Kidney epithelial cell (primary cell): ENCODE data around the gene SND1. TPM values are rescaled to one million over a fixed set of nuclear protein-coding genes. Genes with fewer than 3 reads are reported as not detected.

Experiments used
- DNase-seq: peaks from one replicate; pipeline ENCODE4 v3.0.0-alpha.2; 2010; ENCODE audit warnings: low read depth
- H3K27me3 ChIP-seq: 2 replicates; pipeline ENCODE4 v1.6.0; 2011; ENCODE audit warnings: low read length; ENCODE audit not compliant: control insufficient read depth, insufficient read depth
- H3K36me3 ChIP-seq: 2 replicates; pipeline ENCODE4 v1.5.1; 2011; ENCODE audit warnings: low read length; ENCODE audit not compliant: control insufficient read depth, insufficient read depth
- H3K4me3 ChIP-seq: 2 replicates; pipeline ENCODE4 v1.5.1; 2011; ENCODE audit warnings: low read depth, mild to moderate bottlenecking, control low read depth, low read length
- total RNA-seq: library from RNA; depleted of rRNA; stranded (reverse); fragments of >200 nt; gene quantifications from 2 replicates; pipeline ENCODE4 v1.2.3, GENCODE V29; 2015
- TF ChIP-seq, protein P1 (sequence below): IDR thresholded peaks from 2 replicates; pipeline ENCODE4 v1.5.1; 2011; ENCODE audit warnings: mild to moderate bottlenecking, moderate library complexity, low read length, control low read depth, inconsistent platforms; ENCODE audit not compliant: insufficient read depth, poor library complexity, severe bottlenecking

SND1 gene
- total RNA-seq, 1 donor from 2014 or later = 257 TPM

GRCh38 chr7:128120116-128120515 is 468.1 kb downstream of the SND1 start:
- DNase-seq = no peak
- TF ChIP-seq, protein P1, sequence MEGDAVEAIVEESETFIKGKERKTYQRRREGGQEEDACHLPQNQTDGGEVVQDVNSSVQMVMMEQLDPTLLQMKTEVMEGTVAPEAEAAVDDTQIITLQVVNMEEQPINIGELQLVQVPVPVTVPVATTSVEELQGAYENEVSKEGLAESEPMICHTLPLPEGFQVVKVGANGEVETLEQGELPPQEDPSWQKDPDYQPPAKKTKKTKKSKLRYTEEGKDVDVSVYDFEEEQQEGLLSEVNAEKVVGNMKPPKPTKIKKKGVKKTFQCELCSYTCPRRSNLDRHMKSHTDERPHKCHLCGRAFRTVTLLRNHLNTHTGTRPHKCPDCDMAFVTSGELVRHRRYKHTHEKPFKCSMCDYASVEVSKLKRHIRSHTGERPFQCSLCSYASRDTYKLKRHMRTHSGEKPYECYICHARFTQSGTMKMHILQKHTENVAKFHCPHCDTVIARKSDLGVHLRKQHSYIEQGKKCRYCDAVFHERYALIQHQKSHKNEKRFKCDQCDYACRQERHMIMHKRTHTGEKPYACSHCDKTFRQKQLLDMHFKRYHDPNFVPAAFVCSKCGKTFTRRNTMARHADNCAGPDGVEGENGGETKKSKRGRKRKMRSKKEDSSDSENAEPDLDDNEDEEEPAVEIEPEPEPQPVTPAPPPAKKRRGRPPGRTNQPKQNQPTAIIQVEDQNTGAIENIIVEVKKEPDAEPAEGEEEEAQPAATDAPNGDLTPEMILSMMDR = no peak
- no peaks in the 10 kb centered on the region for H3K36me3 ChIP-seq
- H3K27me3 ChIP-seq = peaks cover 3% of the 10 kb centered on the region
- H3K4me3 ChIP-seq = no peak overlapping the region

GRCh38 chr7:128120976-128121490 is 469.0 kb downstream of the SND1 start:
- no peak for DNase-seq
- peaks cover 3% of the 10 kb centered on the region for H3K27me3 ChIP-seq
- H3K36me3 ChIP-seq = no peaks in the 10 kb centered on the region
- TF ChIP-seq, protein P1 = no peak
- no peak overlapping the region for H3K4me3 ChIP-seq

GRCh38 chr7:128121711-128122530 is 469.9 kb downstream of the SND1 start:
- DNase-seq = peak; percentile 12
- Histone ChIP-seq H3K27me3 (peaks cover 3% of the 10 kb centered on the region), H3K4me3 (peak overlapping the region; percentile 28), H3K36me3 (no peaks in the 10 kb centered on the region)
- TF ChIP-seq, protein P1 = no peak

DNA sequence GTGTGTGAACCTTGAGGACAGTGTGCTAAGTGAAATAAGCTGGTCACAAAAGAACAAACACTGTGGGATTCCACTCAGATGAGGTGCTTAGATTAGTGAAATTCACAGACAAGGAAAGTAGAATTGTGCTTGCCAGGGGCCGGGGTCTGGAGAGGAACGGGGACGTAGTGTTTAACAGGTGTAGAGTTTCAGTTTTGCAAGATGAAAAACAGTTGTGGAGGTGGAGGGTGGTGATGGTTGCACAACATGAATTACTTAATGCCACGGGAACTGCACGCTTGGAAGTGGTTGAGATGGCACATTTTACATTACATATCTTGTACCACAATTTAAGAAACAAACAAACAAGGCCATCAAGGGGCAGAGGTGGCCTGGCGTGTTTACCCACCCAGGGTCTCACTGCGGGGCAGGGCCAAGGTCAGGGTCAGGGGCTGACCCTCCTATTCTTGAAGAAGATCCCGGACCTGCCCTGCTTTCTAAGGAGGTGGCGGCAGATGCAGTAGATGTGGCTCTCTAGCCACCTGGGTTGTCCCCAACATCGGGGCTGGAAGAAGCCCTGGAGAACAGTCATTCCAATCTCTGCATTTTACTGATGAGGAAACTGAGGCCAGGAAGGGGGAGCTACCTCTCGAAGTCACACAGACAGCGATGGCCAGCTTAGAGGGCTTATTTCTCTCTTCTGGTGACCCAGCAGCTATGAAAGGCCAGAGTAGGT is 470.7 kb downstream of the SND1 start:
- DNase-seq = no peak
- TF ChIP-seq, protein P1 = no peak
- Histone ChIP-seq H3K36me3 (no peaks in the 10 kb centered on the region), H3K27me3 (peaks cover 3% of the 10 kb centered on the region), H3K4me3 (no peak overlapping the region)

- H3K4me3 ChIP-seq = no peak overlapping the region
- H3K27me3 ChIP-seq = peaks cover 3% of the 10 kb centered on the region
- no peaks in the 10 kb centered on the region for H3K36me3 ChIP-seq
- TF ChIP-seq, protein P1 = no peak
- no peak for DNase-seq
Measured at GRCh38 chr7:128123291-128124037, 471.5 kb downstream of the SND1 start.
